Thyroid gland (tissue), 4 donors: ENCODE measurements around the gene PAAF1. TPM values are rescaled to one million over a fixed set of nuclear protein-coding genes. Genes with fewer than 3 reads are reported as not detected.

Experiments used
- DNase-seq, 2 donors: peaks; one replicate each; pipeline ENCODE4 v3.0.0-alpha.2; 2019
- H3K27ac ChIP-seq, 3 donors: fragments of 200-600 bp; sonication (generic); 1 replicate in 2 of 3; 2 replicates in 1 of 3; pipeline ENCODE4 v1.5.1; 2016 to 2019; ENCODE audit warnings: mild to moderate bottlenecking in 1 of 3, moderate library complexity in 1 of 3
- H3K27me3 ChIP-seq: fragments of 200-600 bp; sonication (generic); one replicate; pipeline ENCODE4 v1.5.1; 2019
- H3K36me3 ChIP-seq, 2 donors: fragments of 200-600 bp; sonication (generic); one replicate each; pipeline ENCODE4 v1.5.1; 2016 to 2019
- H3K4me1 ChIP-seq, 2 donors: fragments of 200-600 bp; sonication (generic); one replicate each; pipeline ENCODE4 v1.5.1; 2017 to 2019
- H3K4me3 ChIP-seq, 3 donors: fragments of 200-600 bp; sonication (generic); replicated peaks in 1 of 3; 1 replicate in 2 of 3; 2 replicates in 1 of 3; pipeline ENCODE4 v1.5.1; 2016; ENCODE audit warnings: mild to moderate bottlenecking in 1 of 3
- H3K9me3 ChIP-seq: fragments of 200-600 bp; sonication (generic); one replicate; pipeline ENCODE4 v1.5.1; 2017
- CTCF ChIP-seq, 6 experiments: fragments of 200-600 bp in 3 of 6; fragments of 450-650 bp in 3 of 6; sonication (generic) in 3 of 6; IDR thresholded peaks; one replicate each; pipeline ENCODE4 v1.5.1; 2016 to 2019; ENCODE audit warnings: antibody characterized with exemption in 6 of 6, mild to moderate bottlenecking in 2 of 6, inconsistent platforms in 1 of 6, moderate library complexity in 1 of 6
- POLR2A ChIP-seq, 2 donors: fragments of 450-650 bp; IDR thresholded peaks; one replicate each; pipeline ENCODE4 v1.6.1; 2017; ENCODE audit warnings: antibody characterized with exemption in 2 of 2, mild to moderate bottlenecking in 2 of 2, moderate library complexity in 1 of 2
- WGBS, 2 donors: methylation state at CpG; one replicate each; pipeline ENCODE4 v1.1.5; 2017; 5-methylcytosine and 5-hydroxymethylcytosine counted together
- intact Hi-C: fragments of 100-400 bp; cut with DNase I; formaldehyde crosslinking; loops from one replicate; pipeline ENCODE4 v1.15.1; 2023
- total RNA-seq, 4 donors: library from RNA; depleted of rRNA; stranded (reverse); fragments of >200 nt; gene quantifications; one replicate each; pipeline ENCODE4 v1.2.3, GENCODE V29; 2016

PAAF1 gene
- total RNA-seq, 4 donors from 2014 or later = 10.0 to 23.3 (median 15.9) TPM

- Histone ChIP-seq H3K27ac (no peak overlapping the region), H3K4me3 (no peak overlapping the region), H3K36me3 (no peaks in the 10 kb centered on the region), H3K9me3 (no peaks in the 10 kb centered on the region), H3K27me3 (no peaks in the 10 kb centered on the region), H3K4me1 (no peaks in the 10 kb centered on the region)
- intact Hi-C loops = no loop called here
- TF ChIP-seq CTCF (IDR thresholded peaks at IDR 0.05) (no peak), POLR2A (IDR thresholded peaks at IDR 0.05) (no peak)
- DNase-seq = no peak
- WGBS, 2 donors = 36 to 67% methylated on average over 28 to 29 of the region's 29 CpGs
These were observed 80.3 kb downstream of the PAAF1 start for GRCh38 chr11:73956876-73957653.

GRCh38 chr11:73957654-73958361, 81.0 kb downstream of the PAAF1 start:
- TF ChIP-seq POLR2A (IDR thresholded peaks at IDR 0.05) = no peak
- no peak for TF ChIP-seq CTCF (IDR thresholded peaks at IDR 0.05)
- Histone ChIP-seq H3K27ac (no peak overlapping the region), H3K4me3 (no peak overlapping the region), H3K27me3 (no peaks in the 10 kb centered on the region), H3K4me1 (no peaks in the 10 kb centered on the region), H3K9me3 (no peaks in the 10 kb centered on the region), H3K36me3 (no peaks in the 10 kb centered on the region)
- DNase-seq = no peak
- intact Hi-C loops = no loop called here
- WGBS, 2 donors = 43 to 72% methylated on average over 16 to 25 of the region's 25 CpGs

- TF ChIP-seq POLR2A (IDR thresholded peaks at IDR 0.05) = no peak
- TF ChIP-seq CTCF (IDR thresholded peaks at IDR 0.05) = no peak
- H3K27ac ChIP-seq = no peak overlapping the region
- no peaks in the 10 kb centered on the region for H3K36me3 ChIP-seq
- H3K4me3 ChIP-seq = no peak overlapping the region
- no peaks in the 10 kb centered on the region for H3K27me3 ChIP-seq
- H3K4me1 ChIP-seq = no peaks in the 10 kb centered on the region
- WGBS, 2 donors = 78 to 87% methylated on average over 18 of the region's 18 CpGs
- no peak for DNase-seq
- no peaks in the 10 kb centered on the region for H3K9me3 ChIP-seq
- intact Hi-C loops = no loop called here
These were observed 81.8 kb downstream of the PAAF1 start for GRCh38 chr11:73958521-73959141.

- H3K4me1 ChIP-seq = peaks cover 0 to 8% of the 10 kb centered on the region in 2 donors
- H3K27ac ChIP-seq = no peak overlapping the region
- no peak overlapping the region for H3K4me3 ChIP-seq
- no peak for TF ChIP-seq CTCF (IDR thresholded peaks at IDR 0.05)
- TF ChIP-seq POLR2A (IDR thresholded peaks at IDR 0.05) = no peak
- no peak for DNase-seq
- no peaks in the 10 kb centered on the region for H3K36me3 ChIP-seq
- H3K9me3 ChIP-seq = no peaks in the 10 kb centered on the region
- no peaks in the 10 kb centered on the region for H3K27me3 ChIP-seq
- intact Hi-C loops = loop anchor here (10.0 kb wide), 2 partner anchors 133 to 213 kb away; partner anchors contain the start of genes C2CD3 and PPME1
- WGBS, 2 donors = 70 to 79% methylated on average over 4 of the region's 4 CpGs
These were observed 84.5 kb downstream of the PAAF1 start for GRCh38 chr11:73961321-73961720.
